ENCODE data around the gene UBE2K. TPM values are rescaled to one million over a fixed set of nuclear protein-coding genes. Genes with fewer than 3 reads are reported as not detected.

Gene UBE2K
- total and polyA plus RNA-seq, 2 of the 13 experiments (the other 11 are each of a cell fraction or from before 2014, with no cell fraction given), result 36.2 to 81.0 TPM

- TF ChIP-seq RERE (CRISPR knock-in tag; IDR thresholded peaks at IDR 0.05; ENCODE audit: low read depth), result no peak
- no peak for TF ChIP-seq ZNF350 (CRISPR knock-in tag; IDR thresholded peaks at IDR 0.05; ENCODE audit: borderline replicate concordance, low read depth)
- TF ChIP-seq GABPB1 (CRISPR knock-in tag; IDR thresholded peaks at IDR 0.05), result peak; percentile 67; the same call in 1 of the 2 replicates
- 0 out of 2 replicates have a peak, but pooled peaks have one; percentile 20 for TF ChIP-seq ZNF513 (CRISPR knock-in tag; conservative IDR thresholded peaks at IDR 0.05)
- TF ChIP-seq, protein P1, sequence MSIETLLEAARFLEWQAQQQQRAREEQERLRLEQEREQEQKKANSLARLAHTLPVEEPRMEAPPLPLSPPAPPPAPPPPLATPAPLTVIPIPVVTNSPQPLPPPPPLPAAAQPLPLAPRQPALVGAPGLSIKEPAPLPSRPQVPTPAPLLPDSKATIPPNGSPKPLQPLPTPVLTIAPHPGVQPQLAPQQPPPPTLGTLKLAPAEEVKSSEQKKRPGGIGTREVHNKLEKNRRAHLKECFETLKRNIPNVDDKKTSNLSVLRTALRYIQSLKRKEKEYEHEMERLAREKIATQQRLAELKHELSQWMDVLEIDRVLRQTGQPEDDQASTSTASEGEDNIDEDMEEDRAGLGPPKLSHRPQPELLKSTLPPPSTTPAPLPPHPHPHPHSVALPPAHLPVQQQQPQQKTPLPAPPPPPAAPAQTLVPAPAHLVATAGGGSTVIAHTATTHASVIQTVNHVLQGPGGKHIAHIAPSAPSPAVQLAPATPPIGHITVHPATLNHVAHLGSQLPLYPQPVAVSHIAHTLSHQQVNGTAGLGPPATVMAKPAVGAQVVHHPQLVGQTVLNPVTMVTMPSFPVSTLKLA (IDR thresholded peaks at IDR 0.05), result 0 out of 2 replicates have a peak, but pooled peaks have one; percentile 15
- TF ChIP-seq SIX1 (CRISPR knock-in tag; IDR thresholded peaks at IDR 0.05; ENCODE audit: borderline replicate concordance), result no peak
- TF ChIP-seq, protein P2, sequence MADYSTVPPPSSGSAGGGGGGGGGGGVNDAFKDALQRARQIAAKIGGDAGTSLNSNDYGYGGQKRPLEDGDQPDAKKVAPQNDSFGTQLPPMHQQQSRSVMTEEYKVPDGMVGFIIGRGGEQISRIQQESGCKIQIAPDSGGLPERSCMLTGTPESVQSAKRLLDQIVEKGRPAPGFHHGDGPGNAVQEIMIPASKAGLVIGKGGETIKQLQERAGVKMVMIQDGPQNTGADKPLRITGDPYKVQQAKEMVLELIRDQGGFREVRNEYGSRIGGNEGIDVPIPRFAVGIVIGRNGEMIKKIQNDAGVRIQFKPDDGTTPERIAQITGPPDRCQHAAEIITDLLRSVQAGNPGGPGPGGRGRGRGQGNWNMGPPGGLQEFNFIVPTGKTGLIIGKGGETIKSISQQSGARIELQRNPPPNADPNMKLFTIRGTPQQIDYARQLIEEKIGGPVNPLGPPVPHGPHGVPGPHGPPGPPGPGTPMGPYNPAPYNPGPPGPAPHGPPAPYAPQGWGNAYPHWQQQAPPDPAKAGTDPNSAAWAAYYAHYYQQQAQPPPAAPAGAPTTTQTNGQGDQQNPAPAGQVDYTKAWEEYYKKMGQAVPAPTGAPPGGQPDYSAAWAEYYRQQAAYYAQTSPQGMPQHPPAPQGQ (CRISPR knock-in tag; IDR thresholded peaks at IDR 0.05; ENCODE audit: borderline replicate concordance), result no peak
- TF ChIP-seq, protein P3, sequence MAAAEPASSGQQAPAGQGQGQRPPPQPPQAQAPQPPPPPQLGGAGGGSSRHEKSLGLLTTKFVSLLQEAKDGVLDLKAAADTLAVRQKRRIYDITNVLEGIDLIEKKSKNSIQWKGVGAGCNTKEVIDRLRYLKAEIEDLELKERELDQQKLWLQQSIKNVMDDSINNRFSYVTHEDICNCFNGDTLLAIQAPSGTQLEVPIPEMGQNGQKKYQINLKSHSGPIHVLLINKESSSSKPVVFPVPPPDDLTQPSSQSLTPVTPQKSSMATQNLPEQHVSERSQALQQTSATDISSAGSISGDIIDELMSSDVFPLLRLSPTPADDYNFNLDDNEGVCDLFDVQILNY (CRISPR knock-in tag; conservative IDR thresholded peaks at IDR 0.05), result no peak
- peak; percentile 73; the same call in 1 of the 2 replicates for TF ChIP-seq ZSCAN29 (CRISPR knock-in tag; conservative IDR thresholded peaks at IDR 0.05)
- no peak for TF ChIP-seq KDM6A (CRISPR knock-in tag; IDR thresholded peaks at IDR 0.05; ENCODE audit: low read depth)
- TF ChIP-seq CHD4 (IDR thresholded peaks at IDR 0.05; ENCODE audit: borderline replicate concordance, low read length), result 0 out of 2 replicates have a peak, but pooled peaks have one; percentile 4
- TF ChIP-seq ZXDC (CRISPR knock-in tag; IDR thresholded peaks at IDR 0.05), result no peak
- no peak for TF ChIP-seq RORA (CRISPR knock-in tag; IDR thresholded peaks at IDR 0.05)
Observed at GRCh38 chr4:39697740-39698423, at the start of gene UBE2K (continued).

All from HepG2 (cell line).